HCT116 (cell line): ENCODE measurements around the gene KRT82. TPM values are rescaled to one million over a fixed set of nuclear protein-coding genes. Genes with fewer than 3 reads are reported as not detected.

Experiments used
- ATAC-seq: fragments of 200-7000 bp; cut with Tn5 transposase; 2 replicates; pipeline ENCODE4 v1.9.1; 2020; ENCODE audit warnings: mild to moderate bottlenecking, moderate library complexity
- BruUV-seq: library from RNA; stranded (reverse); fragments of 400-500 nt; replicated peaks from 2 replicates; lab custom pipeline; 2021; lab: Mats Ljungman, UMichigan
- CTCF ChIA-PET: fragments of 300-600 bp; sonication (Branson Sonifier 250); formaldehyde crosslinking; loops from one replicate; lab custom pipeline; 2021; ENCODE audit warnings: antibody characterized with exemption; lab: Charles Lee
- POLR2A ChIA-PET: fragments of 300-600, 350-600 bp; sonication (Branson Sonifier 250); formaldehyde crosslinking; loops from one replicate; lab custom pipeline; 2021; ENCODE audit warnings: antibody characterized with exemption; lab: Charles Lee
- RAD21 ChIA-PET, 2 experiments: fragments of 300-600 bp; sonication (Branson Sonifier 250); formaldehyde crosslinking; loops; one replicate each; lab custom pipeline; 2023; ENCODE audit warnings: low total read pairs in 2 of 2; ENCODE audit not compliant: uncharacterized antibody in 2 of 2, unreplicated experiment in 2 of 2, low non-redundant PET in 1 of 2; lab: Charles Lee
- DNase-seq: peaks from one replicate; pipeline ENCODE4 v3.0.0-alpha.2; 2010; ENCODE audit warnings: low read depth, low spot score
- H2AFZ ChIP-seq: fragments of 200-600 bp; shearing (Covaris generic), sonication (generic); 2 replicates; pipeline ENCODE4 v1.6.1; 2017; ENCODE audit warnings: low read depth, mixed run types, mixed read lengths, antibody characterized with exemption, low read length; ENCODE audit not compliant: poor library complexity, severe bottlenecking
- H3K27ac ChIP-seq: 2 replicates; pipeline ENCODE4 v1.5.1; 2012; ENCODE audit warnings: low read depth, low read length
- H3K27me3 ChIP-seq: fragments of 200-600 bp; sonication (generic); 2 replicates; pipeline ENCODE4 v1.6.1; 2016; ENCODE audit warnings: mixed run types, low read length, mixed read lengths; ENCODE audit not compliant: insufficient read depth
- H3K36me3 ChIP-seq, 2 experiments: fragments of 200-500 bp in 1 of 2; fragments of 200-600 bp in 1 of 2; sonication (Bioruptor generic) in 1 of 2; sonication (generic) in 1 of 2; 2 replicates each; pipeline versions ENCODE4 v1.5.1 to v1.6.1; 2014 to 2016; ENCODE audit warnings: low read length in 2 of 2, inconsistent platforms in 1 of 2, mixed read lengths in 1 of 2, mixed run types in 1 of 2; ENCODE audit not compliant: insufficient read depth in 2 of 2, control insufficient read depth in 1 of 2
- H3K4me1 ChIP-seq, 2 experiments: fragments of 200-600 bp in 1 of 2; sonication (generic) in 1 of 2; 2 replicates each; pipeline versions ENCODE4 v1.5.1 to v1.6.1; 2012 to 2017; ENCODE audit warnings: low read length in 2 of 2, inconsistent platforms in 1 of 2, mild to moderate bottlenecking in 1 of 2, mixed read lengths in 1 of 2, mixed run types in 1 of 2, moderate library complexity in 1 of 2; ENCODE audit not compliant: insufficient read depth in 2 of 2, control insufficient read depth in 1 of 2
- H3K4me2 ChIP-seq: fragments of 200-600 bp; sonication (generic); 2 replicates; pipeline ENCODE4 v1.6.1; 2017; ENCODE audit warnings: mixed run types, low read length, mixed read lengths
- H3K4me3 ChIP-seq, 2 experiments: fragments of 200-600 bp in 1 of 2; sonication (generic) in 1 of 2; replicated peaks in 1 of 2; 2 replicates each; pipeline ENCODE4 v1.5.1; 2011 to 2016; ENCODE audit warnings: low read length in 2 of 2, control low read depth in 1 of 2, low read depth in 1 of 2, mild to moderate bottlenecking in 1 of 2, mixed read lengths in 1 of 2, mixed run types in 1 of 2
- H3K79me2 ChIP-seq: fragments of 200-600 bp; sonication (generic); 2 replicates; pipeline ENCODE4 v1.6.1; 2017; ENCODE audit warnings: mild to moderate bottlenecking, mixed run types, low read length, moderate library complexity, mixed read lengths; ENCODE audit not compliant: insufficient read depth
- H3K9ac ChIP-seq: fragments of 200-600 bp; sonication (generic); 2 replicates; pipeline ENCODE4 v1.6.1; 2016; ENCODE audit warnings: low read length, mixed read lengths
- H3K9me2 ChIP-seq: fragments of 200-600 bp; sonication (generic), shearing (Covaris generic); 2 replicates; pipeline ENCODE4 v1.6.1; 2017; ENCODE audit warnings: mixed run types, mild to moderate bottlenecking, moderate library complexity; ENCODE audit not compliant: insufficient read depth
- H3K9me3 ChIP-seq, 2 experiments: fragments of 200-500 bp in 1 of 2; fragments of 200-600 bp in 1 of 2; sonication (Bioruptor generic) in 1 of 2; sonication (generic) in 1 of 2; 2 replicates each; pipeline ENCODE4 v1.6.1; 2014 to 2017; ENCODE audit warnings: low read length in 2 of 2, mixed read lengths in 2 of 2, inconsistent platforms in 1 of 2, low read depth in 1 of 2, mild to moderate bottlenecking in 1 of 2, mixed run types in 1 of 2, moderate library complexity in 1 of 2; ENCODE audit not compliant: control insufficient read depth in 1 of 2, insufficient read depth in 1 of 2
- H4K20me1 ChIP-seq: fragments of 200-600 bp; sonication (generic), shearing (Covaris generic); 2 replicates; pipeline ENCODE4 v1.6.1; 2017; ENCODE audit warnings: mixed run types, mild to moderate bottlenecking, moderate library complexity; ENCODE audit not compliant: insufficient read depth
- ATF3 ChIP-seq: IDR thresholded peaks from 2 replicates; pipeline ENCODE4 v1.6.1; 2012
- CTCF ChIP-seq, 3 experiments: fragments of 200-600 bp in 1 of 3; sonication (generic) in 1 of 3; IDR thresholded peaks in 2 of 3; conservative IDR thresholded peaks in 1 of 3; 2 replicates each; pipeline ENCODE4 v1.5.1; 2012 to 2017; ENCODE audit warnings: low read depth in 2 of 3, low read length in 2 of 3, antibody characterized with exemption in 1 of 3, borderline replicate concordance in 1 of 3, control low read depth in 1 of 3, mild to moderate bottlenecking in 1 of 3, mixed read lengths in 1 of 3, mixed run types in 1 of 3, moderate library complexity in 1 of 3; ENCODE audit not compliant: insufficient read depth in 1 of 3
- EGR1 ChIP-seq: IDR thresholded peaks from 2 replicates; pipeline ENCODE4 v1.6.1; 2012; ENCODE audit warnings: low read depth
- EZH2 ChIP-seq: fragments of 200-600 bp; sonication (generic); IDR thresholded peaks from 2 replicates; pipeline ENCODE4 v1.6.1; 2017; ENCODE audit warnings: antibody characterized with exemption, mixed run types
- RAD21 ChIP-seq: IDR thresholded peaks from 2 replicates; pipeline ENCODE4 v1.6.1; 2012; ENCODE audit warnings: low read depth, mild to moderate bottlenecking
- intact Hi-C: fragments of 100-400 bp; cut with micrococcal nuclease; formaldehyde crosslinking; loops from 2 replicates; pipeline ENCODE4 v1.10.0; 2022
- total RNA-seq: library from RNA; stranded (reverse); gene quantifications from one replicate; pipeline ENCODE4 v1.2.1, GENCODE V29; 2021; ENCODE audit not compliant: unreplicated experiment

Gene KRT82
- total RNA-seq, 1 experiment from 2014 or later, result not detected

- Histone ChIP-seq H3K9me3 (no peaks in the 10 kb centered on the region), H2AFZ (no peak overlapping the region), H4K20me1 (no peaks in the 10 kb centered on the region), H3K4me2 (no peak overlapping the region), H3K9ac (no peak overlapping the region), H3K27me3 (no peaks in the 10 kb centered on the region; the same call in 1 of the 2 replicates), H3K79me2 (no peaks in the 10 kb centered on the region), H3K27ac (no peak overlapping the region), H3K4me1 (peaks cover 14 to 29% of the 10 kb centered on the region in 2 experiments), H3K4me3 (no peak overlapping the region), H3K9me2 (no peaks in the 10 kb centered on the region), H3K36me3 (no peaks in the 10 kb centered on the region)
- POLR2A ChIA-PET, result no interaction called here
- RAD21 ChIA-PET, result no interaction called here
- ATAC-seq (no peak), DNase-seq (no peak)
- TF ChIP-seq CTCF (IDR thresholded peaks at IDR 0.05 in 2 of 3, conservative IDR thresholded peaks at IDR 0.05 in 1 of 3; ENCODE audit: borderline replicate concordance in 1 of 3, insufficient read depth in 1 of 3, low read depth in 2 of 3, low read length in 2 of 3) (no peak), EGR1 (no peak), ATF3 (no peak), EZH2 (no peak), RAD21 (no peak)
- CTCF ChIA-PET, result no interaction called here
- intact Hi-C loops, result no loop called here
- BruUV-seq, result no TSS peak
Observed at GRCh38 chr12:52349196-52349595, 56.9 kb downstream of the KRT82 start.
